K562 (cell line): ENCODE results near the gene GART. TPM values are rescaled to one million over a fixed set of nuclear protein-coding genes. Genes with fewer than 3 reads are reported as not detected.
A peak's percentile ranks its signal among the peaks of the same experiment; 100 is the strongest.

Source experiments
- BHLHE40 ChIP-seq: IDR thresholded peaks from 2 replicates; pipeline ENCODE4 v1.6.1; 2011; ENCODE audit warnings: low read length, improper control_type of control experiment
- CSDE1 ChIP-seq, 2 experiments: fragments of 450-650 bp; IDR thresholded peaks; 2 replicates each; pipeline ENCODE4 v1.6.1; 2016; ENCODE audit warnings: mild to moderate bottlenecking in 1 of 2
- FOXJ2 ChIP-seq: fragments of 200-800 bp; sonication (Bioruptor generic); IDR thresholded peaks from 2 replicates; pipeline ENCODE4 v1.6.1; 2016; ENCODE audit warnings: missing genetic modification characterization, missing compliant biosample characterization
- FOXP4 ChIP-seq: sonication (generic); formaldehyde crosslinking; IDR thresholded peaks from 2 replicates; pipeline ENCODE4 v1.8.0; 2022; ENCODE audit warnings: mild to moderate bottlenecking, missing genetic modification reagents, borderline replicate concordance
- GABPB1 ChIP-seq: sonication (generic); formaldehyde crosslinking; IDR thresholded peaks from 2 replicates; pipeline ENCODE4 v1.8.0; 2022; ENCODE audit warnings: mild to moderate bottlenecking, missing genetic modification reagents
- ID3 ChIP-seq, 2 experiments: fragments of 250-450 bp in 1 of 2; fragments of 450-650 bp in 1 of 2; sonication (Bioruptor Pico) in 1 of 2; IDR thresholded peaks; 2 replicates each; pipeline versions ENCODE4 v1.6.1 to v1.8.0; 2016 to 2021; ENCODE audit warnings: mild to moderate bottlenecking in 2 of 2, moderate library complexity in 2 of 2, missing compliant biosample characterization in 1 of 2, missing genetic modification characterization in 1 of 2
- IRF2 ChIP-seq: sonication (generic); formaldehyde crosslinking; IDR thresholded peaks from 2 replicates; pipeline ENCODE4 v1.8.1; 2022; ENCODE audit warnings: mild to moderate bottlenecking, missing genetic modification reagents
- KDM2B ChIP-seq: fragments of 250-450 bp; sonication (Bioruptor Pico); IDR thresholded peaks from 2 replicates; pipeline ENCODE4 v1.8.0; 2021; ENCODE audit warnings: mild to moderate bottlenecking, moderate library complexity
- POLR3G ChIP-seq: IDR thresholded peaks from 2 replicates; pipeline ENCODE4 v1.6.1; 2011; ENCODE audit not compliant: insufficient read length, insufficient replicate concordance; ENCODE audit errors: extremely low read depth
- ZBTB1 ChIP-seq: sonication (generic); formaldehyde crosslinking; IDR thresholded peaks from 2 replicates; pipeline ENCODE4 v1.8.1; 2023; ENCODE audit warnings: missing genetic modification reagents, low read depth, mild to moderate bottlenecking, borderline replicate concordance
- ZNF830 ChIP-seq: fragments of 250-450 bp; sonication (Bioruptor Pico); IDR thresholded peaks from 2 replicates; pipeline ENCODE4 v1.5.0; 2021; ENCODE audit warnings: mild to moderate bottlenecking
- polyA plus RNA-seq, 8 experiments: library from polyadenylated mRNA; depleted of rRNA in 4 of 8; stranded (reverse) in 5 of 8; unstranded in 3 of 8; fragments of >200 nt; fragmentation: Nextera tagmentation in 2 of 8; fragmentation: Illumina TruSeq in 1 of 8; extraction: Ambion mirVana in 2 of 8; extraction: Trizol in 1 of 8; gene quantifications; 2 replicates each; pipeline versions ENCODE4 v1.2.1 to v1.2.3, GENCODE V29; 2011 to 2014; ENCODE audit warnings: inconsistent platforms in 1 of 8, missing spikeins in 1 of 8
- total RNA-seq, 7 experiments: library from RNA; depleted of rRNA in 6 of 7; stranded (reverse); fragments of >200 nt in 6 of 7; fragmentation: Illumina TruSeq in 2 of 7; extraction: Trizol in 2 of 7; gene quantifications; 2 replicates each; pipeline versions ENCODE4 v1.2.1 to v1.2.3, GENCODE V29; 2011 to 2021; ENCODE audit warnings: low replicate concordance in 1 of 7
- TF ChIP-seq, protein P1 (sequence below): sonication (generic); formaldehyde crosslinking; IDR thresholded peaks from 2 replicates; pipeline ENCODE4 v1.8.0; 2023; ENCODE audit warnings: mild to moderate bottlenecking, missing genetic modification reagents
- TF ChIP-seq, protein P2 (sequence below): sonication (generic); formaldehyde crosslinking; IDR thresholded peaks from 2 replicates; pipeline ENCODE4 v1.8.1; 2023; ENCODE audit warnings: mild to moderate bottlenecking, missing genetic modification reagents

Gene GART
- total and polyA plus RNA-seq, 9 of the 15 experiments (the other 6 are each of a cell fraction or from before 2014, with no cell fraction given), result 141 to 429 (median 349) TPM

GRCh38 chr21:33478935-33479678, 62.8 kb downstream of the GART start (continued):
- TF ChIP-seq KDM2B (CRISPR knock-in tag) (peak; percentile 53; the same call in 1 of the 2 replicates), ZBTB1 (CRISPR knock-in tag) (0 out of 2 replicates have a peak, but pooled peaks have one; percentile 32), IRF2 (peak; percentile 68; the same call in 1 of the 2 replicates), BHLHE40 (peak; percentile 25; the same call in 1 of the 2 replicates), POLR3G (no peak), FOXP4 (0 out of 2 replicates have a peak, but pooled peaks have one; percentile 35), CSDE1 (IDR thresholded peaks at IDR 0.05) (no peak), ID3 (CRISPR knock-in tag; IDR thresholded peaks at IDR 0.05) (no peak), ID3 (tag; IDR thresholded peaks at IDR 0.05) (no peak; the same call in none of the 2 replicates), ZNF830 (CRISPR knock-in tag) (0 out of 2 replicates have a peak, but pooled peaks have one; percentile 19), FOXJ2 (tag) (peak; percentile 56; the same call in 1 of the 2 replicates), GABPB1 (peak; percentile 39; the same call in 1 of the 2 replicates)
- TF ChIP-seq, protein P1, sequence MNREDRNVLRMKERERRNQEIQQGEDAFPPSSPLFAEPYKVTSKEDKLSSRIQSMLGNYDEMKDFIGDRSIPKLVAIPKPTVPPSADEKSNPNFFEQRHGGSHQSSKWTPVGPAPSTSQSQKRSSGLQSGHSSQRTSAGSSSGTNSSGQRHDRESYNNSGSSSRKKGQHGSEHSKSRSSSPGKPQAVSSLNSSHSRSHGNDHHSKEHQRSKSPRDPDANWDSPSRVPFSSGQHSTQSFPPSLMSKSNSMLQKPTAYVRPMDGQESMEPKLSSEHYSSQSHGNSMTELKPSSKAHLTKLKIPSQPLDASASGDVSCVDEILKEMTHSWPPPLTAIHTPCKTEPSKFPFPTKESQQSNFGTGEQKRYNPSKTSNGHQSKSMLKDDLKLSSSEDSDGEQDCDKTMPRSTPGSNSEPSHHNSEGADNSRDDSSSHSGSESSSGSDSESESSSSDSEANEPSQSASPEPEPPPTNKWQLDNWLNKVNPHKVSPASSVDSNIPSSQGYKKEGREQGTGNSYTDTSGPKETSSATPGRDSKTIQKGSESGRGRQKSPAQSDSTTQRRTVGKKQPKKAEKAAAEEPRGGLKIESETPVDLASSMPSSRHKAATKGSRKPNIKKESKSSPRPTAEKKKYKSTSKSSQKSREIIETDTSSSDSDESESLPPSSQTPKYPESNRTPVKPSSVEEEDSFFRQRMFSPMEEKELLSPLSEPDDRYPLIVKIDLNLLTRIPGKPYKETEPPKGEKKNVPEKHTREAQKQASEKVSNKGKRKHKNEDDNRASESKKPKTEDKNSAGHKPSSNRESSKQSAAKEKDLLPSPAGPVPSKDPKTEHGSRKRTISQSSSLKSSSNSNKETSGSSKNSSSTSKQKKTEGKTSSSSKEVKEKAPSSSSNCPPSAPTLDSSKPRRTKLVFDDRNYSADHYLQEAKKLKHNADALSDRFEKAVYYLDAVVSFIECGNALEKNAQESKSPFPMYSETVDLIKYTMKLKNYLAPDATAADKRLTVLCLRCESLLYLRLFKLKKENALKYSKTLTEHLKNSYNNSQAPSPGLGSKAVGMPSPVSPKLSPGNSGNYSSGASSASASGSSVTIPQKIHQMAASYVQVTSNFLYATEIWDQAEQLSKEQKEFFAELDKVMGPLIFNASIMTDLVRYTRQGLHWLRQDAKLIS, result 0 out of 2 replicates have a peak, but pooled peaks have one; percentile 4
- TF ChIP-seq, protein P2, sequence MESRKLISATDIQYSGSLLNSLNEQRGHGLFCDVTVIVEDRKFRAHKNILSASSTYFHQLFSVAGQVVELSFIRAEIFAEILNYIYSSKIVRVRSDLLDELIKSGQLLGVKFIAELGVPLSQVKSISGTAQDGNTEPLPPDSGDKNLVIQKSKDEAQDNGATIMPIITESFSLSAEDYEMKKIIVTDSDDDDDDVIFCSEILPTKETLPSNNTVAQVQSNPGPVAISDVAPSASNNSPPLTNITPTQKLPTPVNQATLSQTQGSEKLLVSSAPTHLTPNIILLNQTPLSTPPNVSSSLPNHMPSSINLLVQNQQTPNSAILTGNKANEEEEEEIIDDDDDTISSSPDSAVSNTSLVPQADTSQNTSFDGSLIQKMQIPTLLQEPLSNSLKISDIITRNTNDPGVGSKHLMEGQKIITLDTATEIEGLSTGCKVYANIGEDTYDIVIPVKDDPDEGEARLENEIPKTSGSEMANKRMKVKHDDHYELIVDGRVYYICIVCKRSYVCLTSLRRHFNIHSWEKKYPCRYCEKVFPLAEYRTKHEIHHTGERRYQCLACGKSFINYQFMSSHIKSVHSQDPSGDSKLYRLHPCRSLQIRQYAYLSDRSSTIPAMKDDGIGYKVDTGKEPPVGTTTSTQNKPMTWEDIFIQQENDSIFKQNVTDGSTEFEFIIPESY (CRISPR knock-in tag), result peak; percentile 64; the same call in 1 of the 2 replicates
